Psoas muscle (tissue), 8 donors: ENCODE data around the gene LCNL1. TPM values are rescaled to one million over a fixed set of nuclear protein-coding genes. Genes with fewer than 3 reads are reported as not detected.

Experiments
- ATAC-seq, 4 donors: fragments of 200-7000 bp; cut with Tn5 transposase; one replicate each; pipeline ENCODE4 v1.9.1; 2020; ENCODE audit warnings: moderate library complexity in 3 of 4, mild to moderate bottlenecking in 2 of 4
- DNase-seq, 2 donors: peaks; one replicate each; pipeline ENCODE4 v3.0.0-alpha.2; 2020
- H3K27ac ChIP-seq: fragments of 200-600 bp; one replicate; pipeline ENCODE4 v1.8.0; 2022
- H3K27me3 ChIP-seq, 3 donors: fragments of 200-600 bp in 1 of 3; one replicate each; pipeline versions ENCODE4 v1.6.1 to v1.8.0; 2013 to 2022; ENCODE audit warnings: low read length in 2 of 3, mild to moderate bottlenecking in 2 of 3, moderate library complexity in 1 of 3; ENCODE audit not compliant: insufficient read depth in 3 of 3
- H3K36me3 ChIP-seq, 2 donors: fragments of 200-600 bp in 1 of 2; one replicate each; pipeline versions ENCODE4 v1.6.1 to v1.8.0; 2013 to 2022; ENCODE audit warnings: low read depth in 1 of 2, mild to moderate bottlenecking in 1 of 2, moderate library complexity in 1 of 2; ENCODE audit not compliant: insufficient read depth in 1 of 2
- H3K4me1 ChIP-seq: fragments of 200-600 bp; one replicate; pipeline ENCODE4 v1.8.0; 2022
- H3K4me3 ChIP-seq: fragments of 200-600 bp; one replicate; pipeline ENCODE4 v1.8.0; 2022; ENCODE audit warnings: mild to moderate bottlenecking
- H3K9me3 ChIP-seq: fragments of 200-600 bp; one replicate; pipeline ENCODE4 v1.8.0; 2022
- WGBS, 3 donors: extraction: QIAGEN DNeasy Blood & Tissue Kit; methylation state at CpG; one replicate each; pipeline versions ENCODE4 v1.1.6 to v1.1.7; 2013; 5-methylcytosine and 5-hydroxymethylcytosine counted together
- intact Hi-C, 2 donors: fragments of 100-400 bp; cut with DNase I; formaldehyde crosslinking; loops; one replicate each; pipeline versions ENCODE4 v1.11.0 to v1.14.2; 2022
- polyA plus RNA-seq, 3 donors: library from polyadenylated mRNA; stranded (reverse); fragments of 200-250 nt; gene quantifications; one replicate each; pipeline ENCODE4 v1.2.3, GENCODE V29; 2013
- total RNA-seq, 4 donors: library from RNA; stranded (reverse); fragmentation: NEBNext Ultra II Directional in 2 of 4; extraction: Animal tissue kit (Norgen Biotek cat#: 25700) in 2 of 4; gene quantifications; one replicate each; pipeline versions ENCODE4 v1.2.1 to v1.2.4, GENCODE V29; 2021 to 2023
- TF ChIP-seq, protein P1 (sequence below): fragments of 200-600 bp; IDR thresholded peaks from one replicate; pipeline ENCODE4 v1.8.0; 2022; ENCODE audit warnings: antibody characterized with exemption
- donor health status: healthy with polysubstance abuse.
- donor health status: DM: no; HTN: no; CAD: no; lungs with moderate emphysema.
- donor health status: Bipolar disorder and iron deficiency.
- donor health status: healthy.
- donor health status: DM: yes; HTN: yes; CAD: no.
- donor health status: DM: no; HTN: no; CAD: no.
- donor health status: DM: no; HTN: no; CAD: no.
- donor health status: DM: yes; HTN: yes; CAD: no.

Gene LCNL1
- total and polyA plus RNA-seq, 7 donors, result 0.04 to 0.79 (median 0.14) TPM

DNA sequence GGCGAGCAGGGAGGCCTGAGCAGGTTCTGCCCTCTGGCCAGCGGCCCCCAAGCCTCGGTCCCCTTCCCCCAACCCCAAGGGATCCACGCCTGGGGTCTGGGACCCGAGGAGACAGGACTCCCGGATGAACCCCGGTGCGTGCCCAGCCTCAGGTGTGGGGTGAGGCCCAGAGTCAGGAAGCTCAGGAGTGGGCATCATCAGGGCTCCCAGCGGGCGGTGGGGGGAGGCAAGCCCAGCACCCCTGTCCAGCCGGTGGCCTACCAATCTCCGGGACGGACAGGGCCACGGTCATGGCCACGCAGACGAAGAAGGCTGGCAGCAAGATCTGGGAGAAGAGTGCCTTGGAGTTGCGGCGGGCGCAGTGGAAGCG is 30.8 kb downstream of the LCNL1 start:
- DNase-seq, result no peak
- H3K27me3 ChIP-seq, result no peaks in the 10 kb centered on the region
- WGBS, 3 donors, result 97 to 98% (median 98%) methylated on average over 10 to 20 of the region's 20 CpGs
- TF ChIP-seq, protein P1, sequence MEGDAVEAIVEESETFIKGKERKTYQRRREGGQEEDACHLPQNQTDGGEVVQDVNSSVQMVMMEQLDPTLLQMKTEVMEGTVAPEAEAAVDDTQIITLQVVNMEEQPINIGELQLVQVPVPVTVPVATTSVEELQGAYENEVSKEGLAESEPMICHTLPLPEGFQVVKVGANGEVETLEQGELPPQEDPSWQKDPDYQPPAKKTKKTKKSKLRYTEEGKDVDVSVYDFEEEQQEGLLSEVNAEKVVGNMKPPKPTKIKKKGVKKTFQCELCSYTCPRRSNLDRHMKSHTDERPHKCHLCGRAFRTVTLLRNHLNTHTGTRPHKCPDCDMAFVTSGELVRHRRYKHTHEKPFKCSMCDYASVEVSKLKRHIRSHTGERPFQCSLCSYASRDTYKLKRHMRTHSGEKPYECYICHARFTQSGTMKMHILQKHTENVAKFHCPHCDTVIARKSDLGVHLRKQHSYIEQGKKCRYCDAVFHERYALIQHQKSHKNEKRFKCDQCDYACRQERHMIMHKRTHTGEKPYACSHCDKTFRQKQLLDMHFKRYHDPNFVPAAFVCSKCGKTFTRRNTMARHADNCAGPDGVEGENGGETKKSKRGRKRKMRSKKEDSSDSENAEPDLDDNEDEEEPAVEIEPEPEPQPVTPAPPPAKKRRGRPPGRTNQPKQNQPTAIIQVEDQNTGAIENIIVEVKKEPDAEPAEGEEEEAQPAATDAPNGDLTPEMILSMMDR, result no peak
- H3K4me1 ChIP-seq, result no peaks in the 10 kb centered on the region
- no peak overlapping the region for H3K27ac ChIP-seq
- no peak overlapping the region for H3K4me3 ChIP-seq
- H3K9me3 ChIP-seq, result no peaks in the 10 kb centered on the region
- ATAC-seq, result no peak
- intact Hi-C loops, result no loop called here
- H3K36me3 ChIP-seq, result peaks cover 0 to 74% of the 10 kb centered on the region in 2 donors

- TF ChIP-seq, protein P1, result no peak
- H3K36me3 ChIP-seq, result peaks cover 0 to 79% of the 10 kb centered on the region in 2 donors
- DNase-seq, result no peak
- intact Hi-C loops, result no loop called here
- H3K9me3 ChIP-seq, result no peaks in the 10 kb centered on the region
- H3K4me1 ChIP-seq, result no peaks in the 10 kb centered on the region
- no peak overlapping the region for H3K4me3 ChIP-seq
- ATAC-seq, result no peak
- WGBS, 3 donors, result 91 to 94% (median 91%) methylated on average over 18 to 23 of the region's 23 CpGs
- no peak overlapping the region for H3K27ac ChIP-seq
- no peaks in the 10 kb centered on the region for H3K27me3 ChIP-seq
Measured at GRCh38 chr9:137014166-137014565, 31.4 kb downstream of the LCNL1 start.

DNA sequence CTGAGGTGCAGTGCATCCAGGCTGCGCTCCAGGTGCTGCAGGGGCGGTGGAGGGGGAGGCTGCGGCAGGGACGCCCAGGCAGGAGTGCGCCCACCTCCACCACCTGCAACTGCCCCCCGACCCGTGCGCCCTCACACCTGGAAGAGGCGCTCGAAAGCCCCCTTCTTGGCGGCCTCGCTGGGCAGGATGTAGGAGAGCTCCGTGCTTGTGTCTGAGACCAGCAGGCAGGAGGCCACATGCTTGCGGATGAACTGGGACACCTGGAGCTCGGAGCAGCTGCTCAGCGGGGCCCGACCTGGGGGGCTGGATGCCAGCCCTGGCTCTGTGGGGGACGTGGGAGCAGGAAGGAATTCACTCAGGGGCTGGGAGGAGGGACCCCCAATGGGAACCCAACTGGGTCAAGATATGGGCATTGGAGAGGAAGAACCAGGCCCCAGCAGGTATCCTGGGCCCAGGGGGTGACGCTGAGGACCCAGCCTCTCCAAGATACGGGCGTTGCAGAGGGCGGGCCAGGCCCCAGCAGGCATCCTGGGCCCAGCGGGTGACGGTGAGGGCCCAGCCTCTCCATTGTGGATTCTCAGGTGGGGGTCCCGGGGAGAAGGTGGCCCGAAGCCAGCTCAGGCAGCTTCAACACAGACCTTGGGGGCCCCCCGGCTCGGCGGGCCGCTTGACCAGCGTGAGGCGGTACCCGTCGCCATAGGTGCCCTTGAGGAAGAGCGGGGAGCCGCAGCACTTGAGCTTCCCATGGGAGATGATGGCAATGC is 32.2 kb downstream of the LCNL1 start:
- WGBS, 3 donors, result 91 to 94% (median 92%) methylated on average over 34 to 36 of the region's 36 CpGs
- intact Hi-C loops, result no loop called here
- Histone ChIP-seq H3K4me1 (no peaks in the 10 kb centered on the region), H3K4me3 (no peak overlapping the region), H3K27ac (no peak overlapping the region), H3K27me3 (no peaks in the 10 kb centered on the region), H3K36me3 (peaks cover 0 to 72% of the 10 kb centered on the region in 2 donors), H3K9me3 (no peaks in the 10 kb centered on the region)
- DNase-seq (no peak), ATAC-seq (no peak)
- TF ChIP-seq, protein P1, result no peak

DNA sequence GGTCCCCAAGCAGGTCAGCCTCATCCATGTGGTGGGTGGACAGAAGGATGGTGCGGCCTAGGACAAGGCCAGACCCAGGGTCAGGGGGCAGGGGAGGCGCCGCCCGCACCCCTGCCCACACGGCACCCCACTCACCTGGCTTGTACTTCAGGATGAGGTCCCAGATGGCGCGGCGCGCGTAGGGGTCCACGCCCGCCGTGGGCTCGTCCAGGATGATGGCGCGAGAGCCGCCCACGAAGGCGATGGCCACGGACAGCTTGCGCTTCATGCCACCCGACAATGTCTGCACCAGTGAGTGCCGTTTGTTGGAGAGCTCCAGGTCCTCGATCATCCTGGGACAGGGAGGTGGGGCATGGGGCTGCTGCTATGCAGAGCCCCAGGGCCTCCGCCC is 32.7 kb downstream of the LCNL1 start:
- DNase-seq, result no peak
- Histone ChIP-seq H3K4me1 (no peaks in the 10 kb centered on the region), H3K27ac (no peak overlapping the region), H3K27me3 (no peaks in the 10 kb centered on the region), H3K36me3 (peaks cover 0 to 75% of the 10 kb centered on the region in 2 donors), H3K4me3 (no peak overlapping the region), H3K9me3 (no peaks in the 10 kb centered on the region)
- ATAC-seq, result no peak
- intact Hi-C loops, result no loop called here
- TF ChIP-seq, protein P1, result no peak
- 96 to 98% (median 96%) methylated on average over 20 to 25 of the region's 25 CpGs for WGBS, 3 donors

GRCh38 chr9:137015976-137016375 is 33.2 kb downstream of the LCNL1 start:
- Histone ChIP-seq H3K36me3 (peaks cover 0 to 78% of the 10 kb centered on the region in 2 donors), H3K27ac (no peak overlapping the region), H3K4me1 (no peaks in the 10 kb centered on the region), H3K27me3 (no peaks in the 10 kb centered on the region), H3K9me3 (no peaks in the 10 kb centered on the region), H3K4me3 (no peak overlapping the region)
- TF ChIP-seq, protein P1, result no peak
- intact Hi-C loops, result no loop called here
- 93 to 96% (median 96%) methylated on average over 20 to 21 of the region's 21 CpGs for WGBS, 3 donors
- ATAC-seq (no peak), DNase-seq (no peak)
